Activated naive CD8-positive, alpha-beta T cell treated with anti-CD3 and anti-CD28 coated beads, Interleukin-2, amount 50 U/mL, for 16 hours (primary cell): Measurements from ENCODE around the gene HSD17B2.

Experiments
- DNase-seq: peaks from one replicate; pipeline ENCODE4 v3.0.0-alpha.2; 2020; ENCODE audit warnings: low read depth, low spot score

The HSD17B2 gene

GRCh38 chr16:82049484-82049883 lies 14.4 kb downstream of the HSD17B2 start:
- no peak for DNase-seq

GRCh38 chr16:82050506-82050905 lies 15.5 kb downstream of the HSD17B2 start:
- DNase-seq, result no peak

- no peak for DNase-seq
Measured at GRCh38 chr16:82050909-82051357, 15.9 kb downstream of the HSD17B2 start.

- DNase-seq, result no peak
Measured at GRCh38 chr16:82051656-82052055, 16.6 kb downstream of the HSD17B2 start.

- no peak for DNase-seq
Measured at GRCh38 chr16:82055117-82055516, 20.1 kb downstream of the HSD17B2 start.

- DNase-seq, result no peak
Measured at GRCh38 chr16:82055728-82056549, 20.9 kb downstream of the HSD17B2 start.

GRCh38 chr16:82056550-82056896 lies 21.5 kb downstream of the HSD17B2 start:
- no peak for DNase-seq

GRCh38 chr16:82059161-82059982 lies 24.3 kb downstream of the HSD17B2 start:
- no peak for DNase-seq

GRCh38 chr16:82059983-82060421 lies 24.9 kb downstream of the HSD17B2 start:
- DNase-seq, result no peak

GRCh38 chr16:82061861-82062525 lies 26.9 kb downstream of the HSD17B2 start:
- DNase-seq, result no peak

GRCh38 chr16:82062645-82063058 lies 27.6 kb downstream of the HSD17B2 start:
- DNase-seq, result no peak

GRCh38 chr16:82063456-82064082 lies 28.5 kb downstream of the HSD17B2 start:
- no peak for DNase-seq

GRCh38 chr16:82067042-82067803 lies 32.2 kb downstream of the HSD17B2 start:
- no peak for DNase-seq

- DNase-seq, result no peak
Measured at GRCh38 chr16:82067804-82068325, 32.8 kb downstream of the HSD17B2 start.

- no peak for DNase-seq
Measured at GRCh38 chr16:82070656-82071369, 35.8 kb downstream of the HSD17B2 start.

GRCh38 chr16:82071421-82071820 lies 36.4 kb downstream of the HSD17B2 start:
- DNase-seq, result no peak

GRCh38 chr16:82072313-82072712 lies 37.3 kb downstream of the HSD17B2 start:
- no peak for DNase-seq

GRCh38 chr16:82074019-82074558 lies 39.0 kb downstream of the HSD17B2 start:
- no peak for DNase-seq

- no peak for DNase-seq
Measured at GRCh38 chr16:82078125-82078524, 43.1 kb downstream of the HSD17B2 start.

- DNase-seq, result no peak
Measured at GRCh38 chr16:82079892-82080291, 44.8 kb downstream of the HSD17B2 start.
